Measurements from ENCODE around the gene C11orf97.
"Not testable (repeated sequence)": the region's sequence is repeated elsewhere in the genome, so short reads cannot be mapped to it uniquely, and the experiment has no call there.

C11orf97 gene

DNA sequence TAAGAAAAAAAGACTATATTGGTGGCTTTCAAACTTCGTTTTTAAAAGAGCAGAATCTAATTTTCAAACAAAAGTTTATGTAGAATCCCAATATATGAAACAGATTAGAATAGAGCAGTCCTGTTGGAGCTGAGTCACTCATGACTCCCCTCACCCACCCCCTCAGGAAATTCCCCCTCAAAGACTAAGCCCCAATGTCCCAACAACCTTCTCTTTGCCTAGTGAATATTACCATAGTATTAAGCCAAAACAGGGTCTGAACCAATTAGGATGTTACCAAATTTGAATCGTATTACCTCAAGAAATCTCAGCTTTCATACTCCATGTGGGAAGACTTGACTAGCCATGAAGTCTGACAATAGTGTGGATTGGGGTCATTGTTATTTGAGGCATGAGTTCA is 47.1 kb downstream of the C11orf97 start:
- peaks cover 4 to 24% of the 10 kb centered on the region in 2 donors for H3K4me1 ChIP-seq (ENCODE audit: control insufficient read depth in 1 of 2, insufficient read depth in 2 of 2, low read length in 2 of 2)
- H3K36me3 ChIP-seq (ENCODE audit: control insufficient read depth in 1 of 2, insufficient read depth in 2 of 2, low read length in 2 of 2) = no peaks in the 10 kb centered on the region
- no peaks in the 10 kb centered on the region for H3K9me3 ChIP-seq (ENCODE audit: control insufficient read depth in 1 of 2, low read length in 2 of 2)
- no peaks in the 10 kb centered on the region for H3K27me3 ChIP-seq (ENCODE audit: low read depth, low read length)
- H3K4me3 ChIP-seq (ENCODE audit: low read depth in 1 of 2, low read length in 2 of 2) = no peak overlapping the region
- H3K27ac ChIP-seq (ENCODE audit: low read length) = no peak overlapping the region

DNA sequence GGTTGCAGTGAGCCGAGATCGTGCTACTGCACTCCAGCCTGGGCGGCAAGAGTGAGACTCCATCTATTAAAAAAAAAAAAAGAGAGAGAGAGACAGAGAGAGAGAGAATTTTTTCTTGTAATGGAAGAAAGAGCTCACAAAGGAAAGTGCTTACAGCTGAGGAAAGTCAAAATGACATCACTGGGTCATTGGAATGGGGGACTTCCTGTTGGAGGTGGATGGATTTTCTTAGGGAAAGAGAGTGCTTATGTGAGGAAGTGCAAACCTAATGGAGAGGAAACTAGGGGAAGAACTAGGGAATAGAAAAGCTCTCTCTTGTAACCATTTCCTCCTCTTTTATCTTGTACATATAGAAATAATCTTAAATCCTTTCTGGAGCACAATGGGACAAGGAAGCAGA is 48.6 kb downstream of the C11orf97 start:
- H3K4me1 ChIP-seq (ENCODE audit: control insufficient read depth in 1 of 2, insufficient read depth in 2 of 2, low read length in 2 of 2) = peaks cover 4 to 24% of the 10 kb centered on the region in 2 donors
- H3K27me3 ChIP-seq (ENCODE audit: low read depth, low read length) = no peaks in the 10 kb centered on the region

GRCh38 chr11:94563176-94563847 is 51.1 kb downstream of the C11orf97 start:
- Histone ChIP-seq H3K27me3 (ENCODE audit: low read depth, low read length) (no peaks in the 10 kb centered on the region), H3K27ac (ENCODE audit: low read length) (no peak overlapping the region), H3K4me3 (ENCODE audit: low read depth in 1 of 2, low read length in 2 of 2) (no peak overlapping the region), H3K36me3 (ENCODE audit: control insufficient read depth in 1 of 2, insufficient read depth in 2 of 2, low read length in 2 of 2) (no peaks in the 10 kb centered on the region), H3K4me1 (ENCODE audit: control insufficient read depth in 1 of 2, insufficient read depth in 2 of 2, low read length in 2 of 2) (peaks cover 0 to 9% of the 10 kb centered on the region in 2 donors), H3K9me3 (ENCODE audit: control insufficient read depth in 1 of 2, low read length in 2 of 2) (no peaks in the 10 kb centered on the region)

More for the DNA sequence above, 48.6 kb downstream of the C11orf97 start:
- H3K4me3 ChIP-seq (ENCODE audit: low read depth in 1 of 2, low read length in 2 of 2) = no peak overlapping the region
- H3K27ac ChIP-seq (ENCODE audit: low read length) = no peak overlapping the region
- H3K9me3 ChIP-seq (ENCODE audit: control insufficient read depth in 1 of 2, low read length in 2 of 2) = no peaks in the 10 kb centered on the region
- no peaks in the 10 kb centered on the region for H3K36me3 ChIP-seq (ENCODE audit: control insufficient read depth in 1 of 2, insufficient read depth in 2 of 2, low read length in 2 of 2)

DNA sequence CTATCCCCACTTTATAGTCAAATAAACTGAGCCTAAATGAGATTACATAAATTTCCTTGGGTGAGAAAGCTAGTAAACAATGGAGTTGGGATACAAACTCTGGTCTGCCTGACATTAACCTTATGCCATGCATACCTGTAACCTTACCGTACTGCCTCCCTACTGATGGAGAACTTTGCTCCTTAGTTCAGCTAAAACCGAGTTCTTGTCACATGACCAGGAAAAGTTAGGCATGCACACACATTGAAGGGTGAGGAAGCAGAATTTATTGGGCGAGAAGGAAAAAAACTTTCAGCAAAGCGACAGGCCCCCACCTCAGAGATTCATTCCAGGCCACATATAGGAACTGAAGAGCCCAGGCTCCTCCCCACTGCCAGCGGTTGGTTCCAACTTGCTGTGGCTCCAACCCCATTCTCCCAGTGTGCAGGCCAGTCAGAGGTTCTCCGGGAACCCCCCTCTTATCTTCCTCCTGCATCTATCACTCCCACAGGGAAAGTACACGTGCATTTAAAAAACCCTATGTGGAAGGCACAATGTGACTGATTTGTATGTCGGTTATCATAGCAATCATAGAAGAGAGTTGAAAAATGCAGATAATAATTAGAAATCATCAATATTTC is 51.7 kb downstream of the C11orf97 start:
- peaks cover 0 to 7% of the 10 kb centered on the region in 2 donors for H3K4me1 ChIP-seq (ENCODE audit: control insufficient read depth in 1 of 2, insufficient read depth in 2 of 2, low read length in 2 of 2)

GRCh38 chr11:94567181-94567670 is 55.0 kb downstream of the C11orf97 start, which contains the start of gene PIWIL4:
PIWIL4 (plus strand) TSS chr11:94567368; CDS start chr11:94567519, 151 bp downstream.
- H3K4me1 ChIP-seq (ENCODE audit: control insufficient read depth in 1 of 2, insufficient read depth in 2 of 2, low read length in 2 of 2) = peaks cover 0 to 7% of the 10 kb centered on the region in 2 donors
- no peak within 1 kb of the TSS for H3K27ac ChIP-seq (ENCODE audit: low read length)
- no peak within 1 kb of the TSS for H3K4me3 ChIP-seq (ENCODE audit: low read depth in 1 of 2, low read length in 2 of 2)
- H3K36me3 ChIP-seq (ENCODE audit: control insufficient read depth in 1 of 2, insufficient read depth in 2 of 2, low read length in 2 of 2) = no peaks in the 10 kb centered on the region
- no peaks in the 10 kb centered on the region for H3K9me3 ChIP-seq (ENCODE audit: control insufficient read depth in 1 of 2, low read length in 2 of 2)
- no peaks in the 10 kb centered on the region for H3K27me3 ChIP-seq (ENCODE audit: low read depth, low read length)

More for the DNA sequence above, 51.7 kb downstream of the C11orf97 start:
- Histone ChIP-seq H3K9me3 (ENCODE audit: control insufficient read depth in 1 of 2, low read length in 2 of 2) (no peaks in the 10 kb centered on the region), H3K27me3 (ENCODE audit: low read depth, low read length) (no peaks in the 10 kb centered on the region), H3K27ac (ENCODE audit: low read length) (no peak overlapping the region), H3K36me3 (ENCODE audit: control insufficient read depth in 1 of 2, insufficient read depth in 2 of 2, low read length in 2 of 2) (no peaks in the 10 kb centered on the region), H3K4me3 (ENCODE audit: low read depth in 1 of 2, low read length in 2 of 2) (no peak overlapping the region)

DNA sequence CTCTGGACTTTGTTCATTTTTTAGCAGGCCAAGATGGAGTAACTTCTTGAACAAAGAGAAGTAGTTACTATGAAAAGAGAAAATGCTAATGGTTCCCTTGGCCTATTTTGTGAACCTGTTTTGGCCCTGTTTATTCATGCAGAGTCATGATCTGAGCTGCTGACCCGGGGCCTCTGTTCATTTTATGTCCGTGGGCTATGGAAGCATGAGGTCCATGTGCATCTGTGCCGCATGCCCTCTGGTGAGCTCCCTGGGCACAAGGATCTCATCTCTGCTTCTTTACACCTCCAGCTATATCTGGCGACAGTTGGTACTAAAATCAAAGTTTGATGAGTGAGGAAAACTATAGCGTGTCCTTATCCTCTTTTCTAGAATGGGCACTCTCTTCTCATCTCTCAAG is 55.9 kb downstream of the C11orf97 start:
- Histone ChIP-seq H3K9me3 (ENCODE audit: control insufficient read depth in 1 of 2, low read length in 2 of 2) (no peaks in the 10 kb centered on the region), H3K27ac (ENCODE audit: low read length) (no peak overlapping the region), H3K27me3 (ENCODE audit: low read depth, low read length) (no peaks in the 10 kb centered on the region), H3K4me3 (ENCODE audit: low read depth in 1 of 2, low read length in 2 of 2) (no peak overlapping the region), H3K36me3 (ENCODE audit: control insufficient read depth in 1 of 2, insufficient read depth in 2 of 2, low read length in 2 of 2) (no peaks in the 10 kb centered on the region), H3K4me1 (ENCODE audit: control insufficient read depth in 1 of 2, insufficient read depth in 2 of 2, low read length in 2 of 2) (peaks cover 0 to 4% of the 10 kb centered on the region in 2 donors)

DNA sequence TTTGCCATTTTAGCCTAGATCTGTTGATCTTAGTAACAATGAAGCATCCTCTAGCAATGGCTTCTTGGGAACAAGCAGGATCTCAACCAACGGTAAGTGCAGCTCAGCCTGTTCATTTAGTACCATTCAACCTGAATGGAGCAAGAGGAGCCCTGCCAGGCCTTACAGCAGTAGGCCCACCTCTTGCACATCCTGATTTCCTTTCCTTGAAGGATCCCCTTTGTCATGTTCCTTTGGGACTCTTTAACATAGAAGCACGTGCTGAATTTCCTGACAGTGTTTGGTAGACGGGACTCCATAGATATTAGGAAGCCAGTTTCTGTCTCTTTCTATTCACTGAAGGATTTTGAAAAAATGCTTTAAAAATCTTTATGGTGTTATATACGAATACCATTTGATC is 56.5 kb downstream of the C11orf97 start:
- H3K4me1 ChIP-seq (ENCODE audit: control insufficient read depth in 1 of 2, insufficient read depth in 2 of 2, low read length in 2 of 2) = peaks cover 0 to 1% of the 10 kb centered on the region in 2 donors
- H3K36me3 ChIP-seq (ENCODE audit: control insufficient read depth in 1 of 2, insufficient read depth in 2 of 2, low read length in 2 of 2) = no peaks in the 10 kb centered on the region
- no peaks in the 10 kb centered on the region for H3K27me3 ChIP-seq (ENCODE audit: low read depth, low read length)
- no peak overlapping the region for H3K4me3 ChIP-seq (ENCODE audit: low read depth in 1 of 2, low read length in 2 of 2)
- no peak overlapping the region for H3K27ac ChIP-seq (ENCODE audit: low read length)
- no peaks in the 10 kb centered on the region for H3K9me3 ChIP-seq (ENCODE audit: control insufficient read depth in 1 of 2, low read length in 2 of 2)

- H3K36me3 ChIP-seq (ENCODE audit: control insufficient read depth in 1 of 2, insufficient read depth in 2 of 2, low read length in 2 of 2) = not testable (repeated sequence)
These were observed 60.7 kb downstream of the C11orf97 start for GRCh38 chr11:94572975-94573374.

GRCh38 chr11:94574193-94574961 is 62.1 kb downstream of the C11orf97 start:
- H3K36me3 ChIP-seq (ENCODE audit: control insufficient read depth in 1 of 2, insufficient read depth in 2 of 2, low read length in 2 of 2) = no peaks in the 10 kb centered on the region
- H3K4me3 ChIP-seq (ENCODE audit: low read depth in 1 of 2, low read length in 2 of 2) = no peak overlapping the region
- H3K9me3 ChIP-seq (ENCODE audit: control insufficient read depth in 1 of 2, low read length in 2 of 2) = no peaks in the 10 kb centered on the region
- no peak overlapping the region for H3K27ac ChIP-seq (ENCODE audit: low read length)
- no peaks in the 10 kb centered on the region for H3K27me3 ChIP-seq (ENCODE audit: low read depth, low read length)
- no peaks in the 10 kb centered on the region for H3K4me1 ChIP-seq (ENCODE audit: control insufficient read depth in 1 of 2, insufficient read depth in 2 of 2, low read length in 2 of 2)

More at GRCh38 chr11:94572975-94573374, 60.7 kb downstream of the C11orf97 start:
- H3K27me3 ChIP-seq (ENCODE audit: low read depth, low read length); H3K4me1 ChIP-seq (ENCODE audit: control insufficient read depth in 1 of 2, insufficient read depth in 2 of 2, low read length in 2 of 2); H3K27ac ChIP-seq (ENCODE audit: low read length); H3K4me3 ChIP-seq (ENCODE audit: low read depth in 1 of 2, low read length in 2 of 2); H3K9me3 ChIP-seq (ENCODE audit: control insufficient read depth in 1 of 2, low read length in 2 of 2): not testable (repeated sequence)

DNA sequence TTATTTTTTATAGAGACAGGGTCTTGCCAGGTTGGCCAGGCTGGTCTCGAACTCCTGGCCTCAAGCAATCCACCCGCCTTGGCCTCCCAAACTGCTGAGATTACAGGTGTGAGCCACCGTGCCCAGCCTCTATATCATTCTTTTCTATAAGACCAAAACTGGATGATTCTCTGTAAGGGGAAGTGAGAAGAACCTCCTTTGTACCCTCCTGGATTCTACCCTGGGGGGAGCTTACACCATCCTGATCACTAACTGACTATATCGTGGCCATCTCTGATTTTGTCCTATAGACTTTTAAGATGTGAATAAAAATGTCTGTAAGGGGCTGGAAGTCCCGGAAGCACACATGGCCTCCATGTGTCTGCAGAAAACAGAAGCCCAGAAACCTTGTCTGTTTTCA is 64.0 kb downstream of the C11orf97 start:
- Histone ChIP-seq H3K4me1 (ENCODE audit: control insufficient read depth in 1 of 2, insufficient read depth in 2 of 2, low read length in 2 of 2) (no peaks in the 10 kb centered on the region), H3K27me3 (ENCODE audit: low read depth, low read length) (no peaks in the 10 kb centered on the region), H3K36me3 (ENCODE audit: control insufficient read depth in 1 of 2, insufficient read depth in 2 of 2, low read length in 2 of 2) (no peaks in the 10 kb centered on the region), H3K4me3 (ENCODE audit: low read depth in 1 of 2, low read length in 2 of 2) (no peak overlapping the region), H3K27ac (ENCODE audit: low read length) (no peak overlapping the region), H3K9me3 (ENCODE audit: control insufficient read depth in 1 of 2, low read length in 2 of 2) (no peaks in the 10 kb centered on the region)

- H3K4me3 ChIP-seq (ENCODE audit: low read depth in 1 of 2, low read length in 2 of 2) = no peak overlapping the region
- no peaks in the 10 kb centered on the region for H3K4me1 ChIP-seq (ENCODE audit: control insufficient read depth in 1 of 2, insufficient read depth in 2 of 2, low read length in 2 of 2)
- H3K27ac ChIP-seq (ENCODE audit: low read length) = no peak overlapping the region
- no peaks in the 10 kb centered on the region for H3K9me3 ChIP-seq (ENCODE audit: control insufficient read depth in 1 of 2, low read length in 2 of 2)
- H3K27me3 ChIP-seq (ENCODE audit: low read depth, low read length) = no peaks in the 10 kb centered on the region
- no peaks in the 10 kb centered on the region for H3K36me3 ChIP-seq (ENCODE audit: control insufficient read depth in 1 of 2, insufficient read depth in 2 of 2, low read length in 2 of 2)
These were observed 65.6 kb downstream of the C11orf97 start for GRCh38 chr11:94577841-94578240.
